ENCODE measurements around the gene SGCD.

SGCD gene

DNA sequence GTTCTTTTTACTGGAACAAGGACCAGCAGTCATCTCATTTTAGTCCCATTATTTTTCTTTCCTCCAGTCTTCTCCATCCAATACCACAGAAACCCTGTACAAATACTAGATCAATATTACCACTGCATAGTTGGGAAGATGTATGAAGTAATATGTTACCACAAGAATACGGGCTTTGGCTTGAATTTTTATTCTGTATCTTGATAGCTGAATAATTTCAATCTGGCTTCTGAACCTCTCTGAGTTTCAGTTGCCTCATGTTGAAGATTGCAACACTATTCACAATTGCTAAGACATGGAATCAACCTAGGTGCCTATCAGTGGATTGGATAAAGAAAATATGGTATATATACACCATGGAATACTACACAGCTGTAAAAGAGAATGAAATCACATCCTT lies 82.9 kb downstream of the SGCD start (continued):
- TF ChIP-seq, protein P1, sequence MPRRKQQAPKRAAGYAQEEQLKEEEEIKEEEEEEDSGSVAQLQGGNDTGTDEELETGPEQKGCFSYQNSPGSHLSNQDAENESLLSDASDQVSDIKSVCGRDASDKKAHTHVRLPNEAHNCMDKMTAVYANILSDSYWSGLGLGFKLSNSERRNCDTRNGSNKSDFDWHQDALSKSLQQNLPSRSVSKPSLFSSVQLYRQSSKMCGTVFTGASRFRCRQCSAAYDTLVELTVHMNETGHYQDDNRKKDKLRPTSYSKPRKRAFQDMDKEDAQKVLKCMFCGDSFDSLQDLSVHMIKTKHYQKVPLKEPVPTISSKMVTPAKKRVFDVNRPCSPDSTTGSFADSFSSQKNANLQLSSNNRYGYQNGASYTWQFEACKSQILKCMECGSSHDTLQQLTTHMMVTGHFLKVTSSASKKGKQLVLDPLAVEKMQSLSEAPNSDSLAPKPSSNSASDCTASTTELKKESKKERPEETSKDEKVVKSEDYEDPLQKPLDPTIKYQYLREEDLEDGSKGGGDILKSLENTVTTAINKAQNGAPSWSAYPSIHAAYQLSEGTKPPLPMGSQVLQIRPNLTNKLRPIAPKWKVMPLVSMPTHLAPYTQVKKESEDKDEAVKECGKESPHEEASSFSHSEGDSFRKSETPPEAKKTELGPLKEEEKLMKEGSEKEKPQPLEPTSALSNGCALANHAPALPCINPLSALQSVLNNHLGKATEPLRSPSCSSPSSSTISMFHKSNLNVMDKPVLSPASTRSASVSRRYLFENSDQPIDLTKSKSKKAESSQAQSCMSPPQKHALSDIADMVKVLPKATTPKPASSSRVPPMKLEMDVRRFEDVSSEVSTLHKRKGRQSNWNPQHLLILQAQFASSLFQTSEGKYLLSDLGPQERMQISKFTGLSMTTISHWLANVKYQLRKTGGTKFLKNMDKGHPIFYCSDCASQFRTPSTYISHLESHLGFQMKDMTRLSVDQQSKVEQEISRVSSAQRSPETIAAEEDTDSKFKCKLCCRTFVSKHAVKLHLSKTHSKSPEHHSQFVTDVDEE (CRISPR knock-in tag; IDR thresholded peaks at IDR 0.05), result no peak
- TF ChIP-seq ISL1 (CRISPR knock-in tag; IDR thresholded peaks at IDR 0.05) (no peak), ZFP3 (CRISPR knock-in tag; IDR thresholded peaks at IDR 0.05) (no peak)
- TF ChIP-seq, protein P2, sequence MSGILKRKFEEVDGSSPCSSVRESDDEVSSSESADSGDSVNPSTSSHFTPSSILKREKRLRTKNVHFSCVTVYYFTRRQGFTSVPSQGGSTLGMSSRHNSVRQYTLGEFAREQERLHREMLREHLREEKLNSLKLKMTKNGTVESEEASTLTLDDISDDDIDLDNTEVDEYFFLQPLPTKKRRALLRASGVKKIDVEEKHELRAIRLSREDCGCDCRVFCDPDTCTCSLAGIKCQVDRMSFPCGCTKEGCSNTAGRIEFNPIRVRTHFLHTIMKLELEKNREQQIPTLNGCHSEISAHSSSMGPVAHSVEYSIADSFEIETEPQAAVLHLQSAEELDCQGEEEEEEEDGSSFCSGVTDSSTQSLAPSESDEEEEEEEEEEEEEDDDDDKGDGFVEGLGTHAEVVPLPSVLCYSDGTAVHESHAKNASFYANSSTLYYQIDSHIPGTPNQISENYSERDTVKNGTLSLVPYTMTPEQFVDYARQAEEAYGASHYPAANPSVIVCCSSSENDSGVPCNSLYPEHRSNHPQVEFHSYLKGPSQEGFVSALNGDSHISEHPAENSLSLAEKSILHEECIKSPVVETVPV (CRISPR knock-in tag; IDR thresholded peaks at IDR 0.05), result no peak

DNA sequence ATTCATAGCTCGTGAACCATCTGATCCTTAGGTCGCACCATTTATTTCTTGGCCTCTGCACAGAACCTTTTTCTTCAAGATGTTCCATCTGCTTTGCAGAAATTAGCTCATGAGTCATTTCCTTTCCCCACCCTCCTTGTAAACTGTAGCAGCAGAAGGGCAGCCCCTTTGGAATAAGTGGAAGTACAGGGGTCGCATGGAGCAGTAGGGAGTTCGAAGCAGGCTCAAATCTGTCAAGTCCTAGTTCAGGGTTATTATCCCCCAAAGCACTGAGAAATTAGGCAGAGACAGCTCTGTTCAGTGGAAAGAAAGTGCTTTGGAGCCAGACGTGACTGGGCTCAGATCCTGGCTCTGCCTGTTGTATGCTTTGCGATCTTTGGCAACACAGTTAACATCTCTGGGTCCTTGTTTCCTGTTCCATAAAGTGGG lies 84.2 kb downstream of the SGCD start:
- peak; percentile 66 for ATAC-seq
- TF ChIP-seq CSDC2 (CRISPR knock-in tag; IDR thresholded peaks at IDR 0.05), result no peak
- no peak for TF ChIP-seq PPARA (CRISPR knock-in tag; IDR thresholded peaks at IDR 0.05; ENCODE audit: borderline replicate concordance)
- TF ChIP-seq TCF4 (CRISPR knock-in tag; IDR thresholded peaks at IDR 0.05; ENCODE audit: borderline replicate concordance), result no peak
- TF ChIP-seq ZNF8 (CRISPR knock-in tag; IDR thresholded peaks at IDR 0.05), result no peak
- TF ChIP-seq, protein P3, sequence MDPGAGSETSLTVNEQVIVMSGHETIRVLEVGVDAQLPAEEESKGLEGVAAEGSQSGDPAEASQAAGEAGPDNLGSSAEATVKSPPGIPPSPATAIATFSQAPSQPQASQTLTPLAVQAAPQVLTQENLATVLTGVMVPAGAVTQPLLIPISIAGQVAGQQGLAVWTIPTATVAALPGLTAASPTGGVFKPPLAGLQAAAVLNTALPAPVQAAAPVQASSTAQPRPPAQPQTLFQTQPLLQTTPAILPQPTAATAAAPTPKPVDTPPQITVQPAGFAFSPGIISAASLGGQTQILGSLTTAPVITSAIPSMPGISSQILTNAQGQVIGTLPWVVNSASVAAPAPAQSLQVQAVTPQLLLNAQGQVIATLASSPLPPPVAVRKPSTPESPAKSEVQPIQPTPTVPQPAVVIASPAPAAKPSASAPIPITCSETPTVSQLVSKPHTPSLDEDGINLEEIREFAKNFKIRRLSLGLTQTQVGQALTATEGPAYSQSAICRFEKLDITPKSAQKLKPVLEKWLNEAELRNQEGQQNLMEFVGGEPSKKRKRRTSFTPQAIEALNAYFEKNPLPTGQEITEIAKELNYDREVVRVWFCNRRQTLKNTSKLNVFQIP (CRISPR knock-in tag; IDR thresholded peaks at IDR 0.05; ENCODE audit: borderline replicate concordance, low read depth), result no peak
- TF ChIP-seq SNAI2 (CRISPR knock-in tag; IDR thresholded peaks at IDR 0.05), result no peak
- TF ChIP-seq, protein P1 (CRISPR knock-in tag; IDR thresholded peaks at IDR 0.05), result no peak
- TF ChIP-seq, protein P2 (CRISPR knock-in tag; IDR thresholded peaks at IDR 0.05), result no peak
- TF ChIP-seq ESRRG (CRISPR knock-in tag; IDR thresholded peaks at IDR 0.05), result no peak
- TF ChIP-seq ISL1 (CRISPR knock-in tag; IDR thresholded peaks at IDR 0.05), result no peak; the same call in 1 of the 2 replicates
- no peak for TF ChIP-seq ZFP3 (CRISPR knock-in tag; IDR thresholded peaks at IDR 0.05)
- no peak for TF ChIP-seq TOX (CRISPR knock-in tag; IDR thresholded peaks at IDR 0.05; ENCODE audit: borderline replicate concordance)
- no peak for TF ChIP-seq ZNF70 (CRISPR knock-in tag; IDR thresholded peaks at IDR 0.05)
- TF ChIP-seq ZC3H10 (CRISPR knock-in tag; IDR thresholded peaks at IDR 0.05), result no peak
- no peak for TF ChIP-seq ZNF565 (CRISPR knock-in tag; conservative IDR thresholded peaks at IDR 0.05; ENCODE audit: low read depth)
- TF ChIP-seq, protein P4, sequence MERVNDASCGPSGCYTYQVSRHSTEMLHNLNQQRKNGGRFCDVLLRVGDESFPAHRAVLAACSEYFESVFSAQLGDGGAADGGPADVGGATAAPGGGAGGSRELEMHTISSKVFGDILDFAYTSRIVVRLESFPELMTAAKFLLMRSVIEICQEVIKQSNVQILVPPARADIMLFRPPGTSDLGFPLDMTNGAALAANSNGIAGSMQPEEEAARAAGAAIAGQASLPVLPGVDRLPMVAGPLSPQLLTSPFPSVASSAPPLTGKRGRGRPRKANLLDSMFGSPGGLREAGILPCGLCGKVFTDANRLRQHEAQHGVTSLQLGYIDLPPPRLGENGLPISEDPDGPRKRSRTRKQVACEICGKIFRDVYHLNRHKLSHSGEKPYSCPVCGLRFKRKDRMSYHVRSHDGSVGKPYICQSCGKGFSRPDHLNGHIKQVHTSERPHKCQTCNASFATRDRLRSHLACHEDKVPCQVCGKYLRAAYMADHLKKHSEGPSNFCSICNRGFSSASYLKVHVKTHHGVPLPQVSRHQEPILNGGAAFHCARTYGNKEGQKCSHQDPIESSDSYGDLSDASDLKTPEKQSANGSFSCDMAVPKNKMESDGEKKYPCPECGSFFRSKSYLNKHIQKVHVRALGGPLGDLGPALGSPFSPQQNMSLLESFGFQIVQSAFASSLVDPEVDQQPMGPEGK (CRISPR knock-in tag; IDR thresholded peaks at IDR 0.05; ENCODE audit: borderline replicate concordance), result no peak
- TF ChIP-seq, protein P5, sequence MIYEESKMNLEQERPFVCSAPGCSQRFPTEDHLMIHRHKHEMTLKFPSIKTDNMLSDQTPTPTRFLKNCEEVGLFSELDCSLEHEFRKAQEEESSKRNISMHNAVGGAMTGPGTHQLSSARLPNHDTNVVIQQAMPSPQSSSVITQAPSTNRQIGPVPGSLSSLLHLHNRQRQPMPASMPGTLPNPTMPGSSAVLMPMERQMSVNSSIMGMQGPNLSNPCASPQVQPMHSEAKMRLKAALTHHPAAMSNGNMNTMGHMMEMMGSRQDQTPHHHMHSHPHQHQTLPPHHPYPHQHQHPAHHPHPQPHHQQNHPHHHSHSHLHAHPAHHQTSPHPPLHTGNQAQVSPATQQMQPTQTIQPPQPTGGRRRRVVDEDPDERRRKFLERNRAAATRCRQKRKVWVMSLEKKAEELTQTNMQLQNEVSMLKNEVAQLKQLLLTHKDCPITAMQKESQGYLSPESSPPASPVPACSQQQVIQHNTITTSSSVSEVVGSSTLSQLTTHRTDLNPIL (CRISPR knock-in tag; IDR thresholded peaks at IDR 0.05; ENCODE audit: low read depth), result no peak
